SK-N-SH treated with all-trans-retinoic acid at 6 μM for 48 hours (cell line): ENCODE results near the gene CTAG1A.

Experiments
- SNAI2 ChIP-seq: fragments of 250-450 bp; sonication (Bioruptor Pico); IDR thresholded peaks from 2 replicates; pipeline ENCODE4 v1.5.0; 2020; ENCODE audit warnings: mild to moderate bottlenecking, moderate library complexity
- ZC3H10 ChIP-seq: fragments of 250-450 bp; sonication (Bioruptor Pico); IDR thresholded peaks from 2 replicates; pipeline ENCODE4 v1.5.1; 2021; ENCODE audit warnings: mild to moderate bottlenecking, moderate library complexity

DNA sequence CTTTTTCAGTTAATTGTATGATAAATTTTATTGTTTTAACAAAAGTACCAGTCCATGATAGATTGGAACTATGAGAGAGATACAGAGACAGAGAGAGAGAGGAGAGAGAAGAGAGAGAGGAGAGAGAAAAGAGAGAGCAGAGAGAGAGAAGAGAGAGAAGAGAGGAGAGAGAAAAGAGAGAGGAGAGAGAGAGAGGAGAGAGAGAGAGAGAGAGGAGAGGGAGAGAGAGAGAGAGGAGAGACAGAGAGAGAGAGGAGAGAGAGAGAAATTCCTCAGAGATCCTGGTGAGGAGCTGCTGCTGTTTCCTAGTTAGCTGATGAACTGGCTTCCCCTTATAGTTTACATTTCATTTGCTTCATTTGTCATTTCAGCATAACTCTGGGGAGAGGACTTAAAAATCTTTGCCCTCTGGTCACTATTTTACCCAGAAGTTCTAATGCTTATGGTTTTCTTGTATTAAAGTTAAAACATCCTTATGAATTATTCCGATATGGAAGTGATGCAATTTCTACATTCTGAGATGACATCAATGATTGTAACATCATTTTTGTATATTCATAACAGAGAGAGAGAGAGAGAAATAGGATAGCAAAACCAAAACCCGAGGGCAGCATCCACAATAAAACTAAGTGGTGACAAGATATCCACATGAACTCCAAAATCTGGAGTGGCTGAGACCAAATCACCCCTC, 10.8 kb downstream of the CTAG1A start:
- TF ChIP-seq ZC3H10 (CRISPR knock-in tag) (no peak), SNAI2 (no peak)
